HCT116 (cell line): Measurements from ENCODE around the gene PPDPF. TPM values are rescaled to one million over a fixed set of nuclear protein-coding genes. Genes with fewer than 3 reads are reported as not detected.

ENCODE experiments used
- ATAC-seq: fragments of 200-7000 bp; cut with Tn5 transposase; 2 replicates; pipeline ENCODE4 v1.9.1; 2020; ENCODE audit warnings: mild to moderate bottlenecking, moderate library complexity
- BruUV-seq: library from RNA; stranded (reverse); fragments of 400-500 nt; replicated peaks from 2 replicates; lab custom pipeline; 2021; lab: Mats Ljungman, UMichigan
- CTCF ChIA-PET: fragments of 300-600 bp; sonication (Branson Sonifier 250); formaldehyde crosslinking; loops from one replicate; lab custom pipeline; 2021; ENCODE audit warnings: antibody characterized with exemption; lab: Charles Lee
- POLR2A ChIA-PET: fragments of 300-600, 350-600 bp; sonication (Branson Sonifier 250); formaldehyde crosslinking; loops from one replicate; lab custom pipeline; 2021; ENCODE audit warnings: antibody characterized with exemption; lab: Charles Lee
- RAD21 ChIA-PET, 2 experiments: fragments of 300-600 bp; sonication (Branson Sonifier 250); formaldehyde crosslinking; loops; one replicate each; lab custom pipeline; 2023; ENCODE audit warnings: low total read pairs in 2 of 2; ENCODE audit not compliant: uncharacterized antibody in 2 of 2, unreplicated experiment in 2 of 2, low non-redundant PET in 1 of 2; lab: Charles Lee
- DNase-seq: peaks from one replicate; pipeline ENCODE4 v3.0.0-alpha.2; 2010; ENCODE audit warnings: low read depth, low spot score
- H2AFZ ChIP-seq: fragments of 200-600 bp; shearing (Covaris generic), sonication (generic); 2 replicates; pipeline ENCODE4 v1.6.1; 2017; ENCODE audit warnings: low read depth, mixed run types, mixed read lengths, antibody characterized with exemption, low read length; ENCODE audit not compliant: poor library complexity, severe bottlenecking
- H3K27ac ChIP-seq: 2 replicates; pipeline ENCODE4 v1.5.1; 2012; ENCODE audit warnings: low read depth, low read length
- H3K27me3 ChIP-seq: fragments of 200-600 bp; sonication (generic); 2 replicates; pipeline ENCODE4 v1.6.1; 2016; ENCODE audit warnings: mixed run types, low read length, mixed read lengths; ENCODE audit not compliant: insufficient read depth
- H3K36me3 ChIP-seq, 2 experiments: fragments of 200-500 bp in 1 of 2; fragments of 200-600 bp in 1 of 2; sonication (Bioruptor generic) in 1 of 2; sonication (generic) in 1 of 2; 2 replicates each; pipeline versions ENCODE4 v1.5.1 to v1.6.1; 2014 to 2016; ENCODE audit warnings: low read length in 2 of 2, inconsistent platforms in 1 of 2, mixed read lengths in 1 of 2, mixed run types in 1 of 2; ENCODE audit not compliant: insufficient read depth in 2 of 2, control insufficient read depth in 1 of 2
- H3K4me1 ChIP-seq, 2 experiments: fragments of 200-600 bp in 1 of 2; sonication (generic) in 1 of 2; 2 replicates each; pipeline versions ENCODE4 v1.5.1 to v1.6.1; 2012 to 2017; ENCODE audit warnings: low read length in 2 of 2, inconsistent platforms in 1 of 2, mild to moderate bottlenecking in 1 of 2, mixed read lengths in 1 of 2, mixed run types in 1 of 2, moderate library complexity in 1 of 2; ENCODE audit not compliant: insufficient read depth in 2 of 2, control insufficient read depth in 1 of 2
- H3K4me2 ChIP-seq: fragments of 200-600 bp; sonication (generic); 2 replicates; pipeline ENCODE4 v1.6.1; 2017; ENCODE audit warnings: mixed run types, low read length, mixed read lengths
- H3K4me3 ChIP-seq, 2 experiments: fragments of 200-600 bp in 1 of 2; sonication (generic) in 1 of 2; replicated peaks in 1 of 2; 2 replicates each; pipeline ENCODE4 v1.5.1; 2011 to 2016; ENCODE audit warnings: low read length in 2 of 2, control low read depth in 1 of 2, low read depth in 1 of 2, mild to moderate bottlenecking in 1 of 2, mixed read lengths in 1 of 2, mixed run types in 1 of 2
- H3K79me2 ChIP-seq: fragments of 200-600 bp; sonication (generic); 2 replicates; pipeline ENCODE4 v1.6.1; 2017; ENCODE audit warnings: mild to moderate bottlenecking, mixed run types, low read length, moderate library complexity, mixed read lengths; ENCODE audit not compliant: insufficient read depth
- H3K9ac ChIP-seq: fragments of 200-600 bp; sonication (generic); 2 replicates; pipeline ENCODE4 v1.6.1; 2016; ENCODE audit warnings: low read length, mixed read lengths
- H3K9me2 ChIP-seq: fragments of 200-600 bp; sonication (generic), shearing (Covaris generic); 2 replicates; pipeline ENCODE4 v1.6.1; 2017; ENCODE audit warnings: mixed run types, mild to moderate bottlenecking, moderate library complexity; ENCODE audit not compliant: insufficient read depth
- H3K9me3 ChIP-seq, 2 experiments: fragments of 200-500 bp in 1 of 2; fragments of 200-600 bp in 1 of 2; sonication (Bioruptor generic) in 1 of 2; sonication (generic) in 1 of 2; 2 replicates each; pipeline ENCODE4 v1.6.1; 2014 to 2017; ENCODE audit warnings: low read length in 2 of 2, mixed read lengths in 2 of 2, inconsistent platforms in 1 of 2, low read depth in 1 of 2, mild to moderate bottlenecking in 1 of 2, mixed run types in 1 of 2, moderate library complexity in 1 of 2; ENCODE audit not compliant: control insufficient read depth in 1 of 2, insufficient read depth in 1 of 2
- H4K20me1 ChIP-seq: fragments of 200-600 bp; sonication (generic), shearing (Covaris generic); 2 replicates; pipeline ENCODE4 v1.6.1; 2017; ENCODE audit warnings: mixed run types, mild to moderate bottlenecking, moderate library complexity; ENCODE audit not compliant: insufficient read depth
- CBX3 ChIP-seq: IDR thresholded peaks from 2 replicates; pipeline ENCODE4 v1.6.1; 2012; ENCODE audit warnings: low read depth
- EGR1 ChIP-seq: IDR thresholded peaks from 2 replicates; pipeline ENCODE4 v1.6.1; 2012; ENCODE audit warnings: low read depth
- EZH2phosphoT487 ChIP-seq: fragments of 200-600 bp; IDR thresholded peaks from 2 replicates; pipeline ENCODE4 v1.6.1; 2018; ENCODE audit warnings: antibody characterized with exemption, borderline replicate concordance
- FOSL1 ChIP-seq: IDR thresholded peaks from 2 replicates; pipeline ENCODE4 v1.6.1; 2012; ENCODE audit warnings: low read depth
- POLR2A ChIP-seq: IDR thresholded peaks from 2 replicates; pipeline ENCODE4 v1.7.0; 2011; ENCODE audit warnings: borderline replicate concordance; ENCODE audit not compliant: insufficient read depth, insufficient read length; ENCODE audit errors: extremely low read depth
- POLR2AphosphoS5 ChIP-seq: IDR thresholded peaks from 2 replicates; pipeline ENCODE4 v1.6.1; 2011; ENCODE audit warnings: mild to moderate bottlenecking, low read depth, low read length, moderate library complexity
- RAD21 ChIP-seq: IDR thresholded peaks from 2 replicates; pipeline ENCODE4 v1.6.1; 2012; ENCODE audit warnings: low read depth, mild to moderate bottlenecking
- SIN3A ChIP-seq: IDR thresholded peaks from 2 replicates; pipeline ENCODE4 v1.6.1; 2012; ENCODE audit warnings: low read depth
- SP1 ChIP-seq: IDR thresholded peaks from 2 replicates; pipeline ENCODE4 v1.6.1; 2012; ENCODE audit warnings: low read depth
- YY1 ChIP-seq: IDR thresholded peaks from 2 replicates; pipeline ENCODE4 v1.6.1; 2011; ENCODE audit warnings: low read length, low read depth, moderate library complexity, mild to moderate bottlenecking; ENCODE audit not compliant: insufficient replicate concordance; ENCODE audit errors: extremely low read depth
- ZFX ChIP-seq: fragments of 450-650 bp; IDR thresholded peaks from 2 replicates; pipeline ENCODE4 v1.6.1; 2017
- ZNF274 ChIP-seq: fragments of 200-500 bp; sonication (Bioruptor generic); IDR thresholded peaks from 2 replicates; pipeline ENCODE4 v1.6.1; 2014; ENCODE audit warnings: mild to moderate bottlenecking, low read depth, low read length, inconsistent platforms
- intact Hi-C: fragments of 100-400 bp; cut with micrococcal nuclease; formaldehyde crosslinking; loops from 2 replicates; pipeline ENCODE4 v1.10.0; 2022
- total RNA-seq: library from RNA; stranded (reverse); gene quantifications from one replicate; pipeline ENCODE4 v1.2.1, GENCODE V29; 2021; ENCODE audit not compliant: unreplicated experiment
- TF ChIP-seq, protein P1 (sequence below): IDR thresholded peaks from 2 replicates; pipeline ENCODE4 v1.6.1; 2011; ENCODE audit warnings: mild to moderate bottlenecking, low read length, moderate library complexity; ENCODE audit not compliant: insufficient replicate concordance; ENCODE audit errors: extremely low read depth
- TF ChIP-seq, protein P2 (sequence below): IDR thresholded peaks from 2 replicates; pipeline ENCODE4 v1.6.1; 2012
- TF ChIP-seq, protein P3 (sequence below): IDR thresholded peaks from 2 replicates; pipeline ENCODE4 v1.6.1; 2012

PPDPF gene
- total RNA-seq, 1 experiment from 2014 or later = 346 TPM

DNA sequence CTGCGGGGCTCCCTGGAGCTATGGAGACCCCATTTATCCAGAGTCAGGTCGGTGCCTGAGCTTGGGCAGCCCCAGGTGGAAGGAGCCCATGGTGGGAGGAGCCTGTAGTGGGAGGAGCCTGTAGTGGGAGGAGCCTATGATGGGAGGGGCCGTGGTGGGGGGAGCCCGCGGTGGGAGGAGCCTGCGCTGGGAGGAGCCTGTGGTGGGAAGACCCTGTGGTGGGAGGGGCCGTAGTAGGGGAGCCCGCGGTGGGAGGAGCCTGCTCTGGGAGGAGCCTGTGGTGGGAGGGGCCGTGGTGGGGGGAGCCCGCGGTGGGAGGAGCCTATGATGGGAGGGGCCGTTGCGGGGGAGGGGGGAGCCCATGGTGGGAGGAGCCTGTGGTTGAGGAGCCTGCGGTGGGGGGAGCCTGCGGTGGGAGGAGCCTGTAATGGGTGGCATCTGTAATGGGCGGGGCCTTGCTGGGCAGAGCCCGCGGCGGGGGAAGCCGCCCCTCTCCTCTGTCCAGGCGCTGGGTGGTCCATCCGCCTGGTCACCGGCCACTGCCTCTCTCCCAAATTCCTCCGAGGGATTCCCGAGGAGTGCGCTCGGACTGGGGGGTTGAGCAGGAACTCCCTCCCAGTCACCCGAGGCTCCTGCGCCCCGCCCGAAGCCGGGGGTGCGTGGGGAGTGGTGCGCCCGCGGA, 32.8 kb downstream of the PPDPF start (continued):
- TF ChIP-seq, protein P1, sequence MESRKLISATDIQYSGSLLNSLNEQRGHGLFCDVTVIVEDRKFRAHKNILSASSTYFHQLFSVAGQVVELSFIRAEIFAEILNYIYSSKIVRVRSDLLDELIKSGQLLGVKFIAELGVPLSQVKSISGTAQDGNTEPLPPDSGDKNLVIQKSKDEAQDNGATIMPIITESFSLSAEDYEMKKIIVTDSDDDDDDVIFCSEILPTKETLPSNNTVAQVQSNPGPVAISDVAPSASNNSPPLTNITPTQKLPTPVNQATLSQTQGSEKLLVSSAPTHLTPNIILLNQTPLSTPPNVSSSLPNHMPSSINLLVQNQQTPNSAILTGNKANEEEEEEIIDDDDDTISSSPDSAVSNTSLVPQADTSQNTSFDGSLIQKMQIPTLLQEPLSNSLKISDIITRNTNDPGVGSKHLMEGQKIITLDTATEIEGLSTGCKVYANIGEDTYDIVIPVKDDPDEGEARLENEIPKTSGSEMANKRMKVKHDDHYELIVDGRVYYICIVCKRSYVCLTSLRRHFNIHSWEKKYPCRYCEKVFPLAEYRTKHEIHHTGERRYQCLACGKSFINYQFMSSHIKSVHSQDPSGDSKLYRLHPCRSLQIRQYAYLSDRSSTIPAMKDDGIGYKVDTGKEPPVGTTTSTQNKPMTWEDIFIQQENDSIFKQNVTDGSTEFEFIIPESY = no peak
- TF ChIP-seq POLR2AphosphoS5 = peak; percentile 68; the same call in 1 of the 2 replicates
- TF ChIP-seq EZH2phosphoT487 = no peak
- TF ChIP-seq, protein P2, sequence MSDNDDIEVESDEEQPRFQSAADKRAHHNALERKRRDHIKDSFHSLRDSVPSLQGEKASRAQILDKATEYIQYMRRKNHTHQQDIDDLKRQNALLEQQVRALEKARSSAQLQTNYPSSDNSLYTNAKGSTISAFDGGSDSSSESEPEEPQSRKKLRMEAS = no peak

DNA sequence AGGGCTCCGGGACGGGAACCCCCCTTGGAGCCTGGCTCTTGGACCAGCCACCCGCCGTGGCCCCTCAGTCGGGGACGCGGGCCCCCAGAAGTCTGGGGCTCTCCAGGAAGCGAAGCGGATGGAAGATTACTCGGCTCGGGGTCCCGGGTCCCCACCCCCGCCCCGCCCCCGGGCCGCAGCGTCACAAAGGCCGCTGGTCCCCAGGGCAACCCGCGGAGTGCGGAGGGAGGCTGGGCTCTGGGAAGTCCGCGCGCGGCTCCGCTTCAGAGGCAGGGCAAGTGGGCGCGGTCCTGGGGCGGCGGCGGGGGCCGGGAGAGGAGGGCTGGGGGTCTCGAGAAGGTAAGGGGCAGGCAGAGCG, 33.3 kb downstream of the PPDPF start, which contains the start of gene FNDC11:
Gene FNDC11, plus strand, starts transcription at position 227 of the 358 bp plus-strand sequence. CDS start 1,505 bp downstream, outside the sequence.
- Histone ChIP-seq H2AFZ (no peak within 1 kb of the TSS), H3K9me2 (no peaks in the 10 kb centered on the region), H3K9ac (peak within 1 kb of the TSS; percentile 73), H3K36me3 (no peaks in the 10 kb centered on the region), H3K79me2 (no peaks in the 10 kb centered on the region), H3K27ac (peak within 1 kb of the TSS; percentile 83), H3K4me2 (peak within 1 kb of the TSS; percentile 100), H3K4me3 (peak within 1 kb of the TSS; percentile 57 to 72), H3K9me3 (no peaks in the 10 kb centered on the region), H4K20me1 (no peaks in the 10 kb centered on the region), H3K4me1 (peaks cover 12 to 20% of the 10 kb centered on the region in 2 experiments), H3K27me3 (no peaks in the 10 kb centered on the region)
- no TSS peak for BruUV-seq
- RAD21 ChIA-PET = no interaction called here
- POLR2A ChIA-PET = no interaction called here
- DNase-seq (no peak), ATAC-seq (peak; percentile 58)
- TF ChIP-seq FOSL1 (no peak), EGR1 (no peak), ZFX (no peak), CBX3 (no peak), YY1 (no peak), ZNF274 (no peak), SIN3A (no peak), POLR2A (no peak), RAD21 (no peak), SP1 (no peak)
- TF ChIP-seq, protein P3, sequence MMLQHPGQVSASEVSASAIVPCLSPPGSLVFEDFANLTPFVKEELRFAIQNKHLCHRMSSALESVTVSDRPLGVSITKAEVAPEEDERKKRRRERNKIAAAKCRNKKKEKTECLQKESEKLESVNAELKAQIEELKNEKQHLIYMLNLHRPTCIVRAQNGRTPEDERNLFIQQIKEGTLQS = no peak
- intact Hi-C loops = no loop called here
- CTCF ChIA-PET = no interaction called here
